Liver (tissue), 3 donors: ENCODE results near the gene ABCB9.
"Not testable (repeated sequence)": the region's sequence is repeated elsewhere in the genome, so short reads cannot be mapped to it uniquely, and the experiment has no call there.

Source experiments
- CTCF ChIP-seq: fragments of 150-350 bp; IDR thresholded peaks from 2 replicates; pipeline ENCODE4 v1.5.1; 2017; ENCODE audit warnings: improper control_type of control experiment, low read depth, low read length; ENCODE audit not compliant: missing input control
- MAX ChIP-seq: IDR thresholded peaks from 2 replicates; pipeline ENCODE4 v1.6.1; 2016; ENCODE audit warnings: antibody characterized with exemption
- REST ChIP-seq: IDR thresholded peaks from 2 replicates; pipeline ENCODE4 v1.6.1; 2016; ENCODE audit warnings: antibody characterized with exemption, mild to moderate bottlenecking
- RXRA ChIP-seq, 2 donors: IDR thresholded peaks; 2 replicates each; pipeline ENCODE4 v1.6.1; 2017 to 2018; ENCODE audit warnings: antibody characterized with exemption in 2 of 2, mild to moderate bottlenecking in 1 of 2
- SP1 ChIP-seq: IDR thresholded peaks from 2 replicates; pipeline ENCODE4 v1.6.1; 2018; ENCODE audit warnings: antibody characterized with exemption, mild to moderate bottlenecking
- donor health status: healthy.
- donor health status: healthy.

GRCh38 chr12:122941351-122941750 lies 24.9 kb downstream of the ABCB9 start:
- not testable (repeated sequence) for TF ChIP-seq CTCF; SP1; REST; RXRA (IDR thresholded peaks at IDR 0.05); MAX
